Spleen (tissue), 11 donors: ENCODE measurements around the gene RBMX. TPM values are rescaled to one million over a fixed set of nuclear protein-coding genes. Genes with fewer than 3 reads are reported as not detected.

Experiments used
- DNase-seq: peaks from one replicate; pipeline ENCODE4 v3.0.0-alpha.2; 2020
- H3K27ac ChIP-seq, 8 donors: fragments of 200-600 bp; sonication (generic) in 7 of 8; 1 replicate in 4 of 8; 2 replicates in 4 of 8; pipeline versions ENCODE4 v1.5.0 to v1.8.0; 2016 to 2021; ENCODE audit warnings: inconsistent platforms in 4 of 8, mild to moderate bottlenecking in 4 of 8, moderate library complexity in 1 of 8
- H3K27me3 ChIP-seq, 7 donors: fragments of 200-600 bp; sonication (generic) in 6 of 7; replicated peaks in 1 of 7; 1 replicate in 4 of 7; 2 replicates in 3 of 7; pipeline versions ENCODE4 v1.5.0 to v1.8.0; 2016 to 2021; ENCODE audit warnings: inconsistent platforms in 3 of 7, mild to moderate bottlenecking in 1 of 7
- H3K36me3 ChIP-seq, 6 donors: fragments of 200-600 bp; sonication (generic) in 5 of 6; 1 replicate in 4 of 6; 2 replicates in 2 of 6; pipeline versions ENCODE4 v1.5.0 to v1.8.0; 2016 to 2021; ENCODE audit warnings: inconsistent platforms in 2 of 6
- H3K4me1 ChIP-seq, 6 donors: fragments of 200-600 bp; sonication (generic) in 5 of 6; 1 replicate in 3 of 6; 2 replicates in 3 of 6; pipeline versions ENCODE4 v1.5.0 to v1.8.0; 2016 to 2021; ENCODE audit warnings: inconsistent platforms in 3 of 6
- H3K4me3 ChIP-seq, 8 donors: fragments of 200-600 bp; sonication (generic) in 7 of 8; 1 replicate in 4 of 8; 2 replicates in 4 of 8; pipeline versions ENCODE4 v1.5.0 to v1.8.0; 2016 to 2021; ENCODE audit warnings: inconsistent platforms in 4 of 8, mild to moderate bottlenecking in 4 of 8, moderate library complexity in 2 of 8
- H3K9me3 ChIP-seq, 8 donors: fragments of 200-600 bp; sonication (generic) in 7 of 8; 1 replicate in 4 of 8; 2 replicates in 4 of 8; pipeline versions ENCODE4 v1.5.0 to v1.8.0; 2016 to 2021; ENCODE audit warnings: inconsistent platforms in 4 of 8
- CTCF ChIP-seq, 11 experiments: fragments of 200-600 bp in 7 of 11; fragments of 450-650 bp in 4 of 11; sonication (generic) in 4 of 11; IDR thresholded peaks in 8 of 11; conservative IDR thresholded peaks in 3 of 11; 1 replicate in 7 of 11; 2 replicates in 4 of 11; pipeline versions ENCODE4 v1.4.0 to v1.8.0; 2016 to 2021; ENCODE audit warnings: antibody characterized with exemption in 11 of 11, inconsistent platforms in 4 of 11, mild to moderate bottlenecking in 1 of 11
- POLR2A ChIP-seq, 3 donors: fragments of 450-650 bp; IDR thresholded peaks; one replicate each; pipeline ENCODE4 v1.5.1; 2017; ENCODE audit warnings: antibody characterized with exemption in 3 of 3, mild to moderate bottlenecking in 1 of 3
- POLR2AphosphoS5 ChIP-seq, 3 donors: sonication (generic); formaldehyde crosslinking; IDR thresholded peaks; one replicate each; pipeline ENCODE4 v1.5.1; 2017; ENCODE audit warnings: antibody characterized with exemption in 3 of 3
- WGBS, 5 donors: extraction: QIAGEN DNeasy Blood & Tissue Kit in 3 of 5; methylation state at CpG; one replicate each; pipeline versions ENCODE4 v1.1.5 to v1.1.7; 2013 to 2018; 5-methylcytosine and 5-hydroxymethylcytosine counted together
- intact Hi-C: fragments of 100-400 bp; cut with DNase I; formaldehyde crosslinking; loops from one replicate; pipeline ENCODE4 v1.15.0; 2023; ENCODE audit warnings: low total_unique reads
- polyA plus RNA-seq, 3 donors: library from polyadenylated mRNA; stranded (reverse); fragments of 200-250 nt; gene quantifications; one replicate each; pipeline ENCODE4 v1.2.1, GENCODE V29; 2013
- total RNA-seq, 7 donors: library from RNA; depleted of rRNA in 3 of 7; stranded (reverse); fragments of >200 nt in 3 of 7; fragmentation: NEBNext Ultra II Directional in 4 of 7; extraction: Animal tissue kit (Norgen Biotek cat#: 25700) in 4 of 7; gene quantifications; one replicate each; pipeline versions ENCODE4 v1.1.0 to v1.2.1, GENCODE V29; 2016 to 2021
- donor health status: healthy with polysubstance abuse.
- donor health status: DM: no; HTN: no; CAD: no; lungs with moderate emphysema.
- donor health status: DM: no; HTN: no; CAD: no.
- donor health status: Bipolar disorder and iron deficiency.
- donor health status: healthy.
- donor health status: DM: no; HTN: no; CAD: no.
- donor health status: DM: yes; HTN: yes; CAD: no.

Gene RBMX
- total and polyA plus RNA-seq, 10 donors: 111 to 286 (median 168) TPM

- no peak for DNase-seq
- Histone ChIP-seq H3K27me3 (no peaks in the 10 kb centered on the region), H3K27ac (peak overlapping the region in 4 of 8 donors; percentile 38 to 58 (median 50)), H3K36me3 (peaks cover 0 to 20% (median 0%) of the 10 kb centered on the region in 6 donors), H3K4me1 (peaks cover 0 to 11% (median 0%) of the 10 kb centered on the region in 6 donors), H3K4me3 (no peak overlapping the region), H3K9me3 (no peaks in the 10 kb centered on the region)
- 82 to 92% (median 91%) methylated on average over 7 to 8 of the region's 8 CpGs for WGBS, 5 donors
- intact Hi-C loops: no loop called here
- TF ChIP-seq POLR2AphosphoS5 (IDR thresholded peaks at IDR 0.05) (no peak), CTCF (IDR thresholded peaks at IDR 0.05 in 8 of 11, conservative IDR thresholded peaks at IDR 0.05 in 3 of 11) (no peak), POLR2A (IDR thresholded peaks at IDR 0.05) (no peak)
Observed at GRCh38 chrX:136856050-136856449, 24.5 kb downstream of the RBMX start.

GRCh38 chrX:136851526-136851925, 29.0 kb downstream of the RBMX start:
- intact Hi-C loops: no loop called here
- no peaks in the 10 kb centered on the region for H3K9me3 ChIP-seq
- WGBS, 5 donors: 87 to 100% (median 96%) methylated on average over 3 of the region's 3 CpGs
- H3K4me1 ChIP-seq: peaks cover 0 to 10% (median 0%) of the 10 kb centered on the region in 6 donors
- no peak overlapping the region for H3K27ac ChIP-seq
- no peaks in the 10 kb centered on the region for H3K27me3 ChIP-seq
- H3K36me3 ChIP-seq: peaks cover 0 to 22% (median 0%) of the 10 kb centered on the region in 6 donors
- no peak for DNase-seq
- TF ChIP-seq POLR2A (IDR thresholded peaks at IDR 0.05): no peak
- TF ChIP-seq CTCF (IDR thresholded peaks at IDR 0.05 in 8 of 11, conservative IDR thresholded peaks at IDR 0.05 in 3 of 11): no peak
- no peak for TF ChIP-seq POLR2AphosphoS5 (IDR thresholded peaks at IDR 0.05)
- H3K4me3 ChIP-seq: no peak overlapping the region

- no peak for DNase-seq
Observed at GRCh38 chrX:136850441-136851175, 29.9 kb downstream of the RBMX start.

GRCh38 chrX:136849395-136849794, 31.1 kb downstream of the RBMX start:
- Histone ChIP-seq H3K4me1 (peaks cover 0 to 4% (median 0%) of the 10 kb centered on the region in 6 donors), H3K4me3 (no peak overlapping the region), H3K27ac (peak overlapping the region in 2 of 8 donors; percentile 67 to 70), H3K9me3 (no peaks in the 10 kb centered on the region), H3K36me3 (peaks cover 0 to 32% (median 0%) of the 10 kb centered on the region in 6 donors), H3K27me3 (no peaks in the 10 kb centered on the region)
- 76 to 96% (median 93%) methylated on average over 3 of the region's 3 CpGs for WGBS, 5 donors
- no peak for TF ChIP-seq POLR2A (IDR thresholded peaks at IDR 0.05)
- no peak for TF ChIP-seq POLR2AphosphoS5 (IDR thresholded peaks at IDR 0.05)
- no peak for TF ChIP-seq CTCF (IDR thresholded peaks at IDR 0.05 in 8 of 11, conservative IDR thresholded peaks at IDR 0.05 in 3 of 11)
- no peak for DNase-seq
- intact Hi-C loops: no loop called here

More at GRCh38 chrX:136850441-136851175, 29.9 kb downstream of the RBMX start:
- intact Hi-C loops: no loop called here
- Histone ChIP-seq H3K36me3 (peaks cover 0 to 25% (median 0%) of the 10 kb centered on the region in 6 donors), H3K4me3 (no peak overlapping the region), H3K4me1 (peaks cover 0 to 4% (median 0%) of the 10 kb centered on the region in 6 donors), H3K9me3 (no peaks in the 10 kb centered on the region), H3K27ac (peak overlapping the region in 7 of 8 donors; percentile 5 to 70 (median 54)), H3K27me3 (no peaks in the 10 kb centered on the region)
- TF ChIP-seq POLR2A (IDR thresholded peaks at IDR 0.05) (no peak), POLR2AphosphoS5 (IDR thresholded peaks at IDR 0.05) (peak in 1 of 3 donors; percentile 26)
- 47 to 76% (median 62%) methylated on average over 9 of the region's 9 CpGs for WGBS, 5 donors
